ENCODE results near the gene IKZF1.

- TF ChIP-seq CTCF (IDR thresholded peaks at IDR 0.05) (no peak), POLR2AphosphoS5 (IDR thresholded peaks at IDR 0.05) (no peak), POLR2A (IDR thresholded peaks at IDR 0.05) (no peak)
Observed at GRCh38 chr7:50275430-50275829, 29.1 kb upstream of the IKZF1 start.
